ENCODE results near the gene LPP. TPM values are rescaled to one million over a fixed set of nuclear protein-coding genes. Genes with fewer than 3 reads are reported as not detected.

Gene LPP
- total RNA-seq, 1 experiment from 2014 or later, result 120 TPM

- Mint-ChIP-seq H3K4me1 (ENCODE audit: low read depth, unreplicated experiment) (peaks cover 48% of the 10 kb centered on the region), H3K9me3 (ENCODE audit: unreplicated experiment) (peaks cover 9% of the 10 kb centered on the region), H3K36me3 (ENCODE audit: insufficient read depth, unreplicated experiment) (peaks cover 12% of the 10 kb centered on the region), H3K4me3 (ENCODE audit: unreplicated experiment) (no peak overlapping the region), H3K27ac (ENCODE audit: unreplicated experiment) (peak overlapping the region; percentile 39), H3K27me3 (ENCODE audit: insufficient read depth, unreplicated experiment) (no peaks in the 10 kb centered on the region)
- Histone ChIP-seq H3K4me3 (ENCODE audit: low read depth, low read length) (no peak overlapping the region), H3K36me3 (ENCODE audit: control insufficient read depth, insufficient read depth, low read length) (no peaks in the 10 kb centered on the region; the same call in 1 of the 2 replicates), H3K4me1 (peaks cover 23% of the 10 kb centered on the region), H3K9me3 (no peaks in the 10 kb centered on the region), H3K27me3 (replicated peaks; ENCODE audit: control insufficient read depth, insufficient read depth, low read length) (no peaks in the 10 kb centered on the region)
- TF ChIP-seq, protein P1, sequence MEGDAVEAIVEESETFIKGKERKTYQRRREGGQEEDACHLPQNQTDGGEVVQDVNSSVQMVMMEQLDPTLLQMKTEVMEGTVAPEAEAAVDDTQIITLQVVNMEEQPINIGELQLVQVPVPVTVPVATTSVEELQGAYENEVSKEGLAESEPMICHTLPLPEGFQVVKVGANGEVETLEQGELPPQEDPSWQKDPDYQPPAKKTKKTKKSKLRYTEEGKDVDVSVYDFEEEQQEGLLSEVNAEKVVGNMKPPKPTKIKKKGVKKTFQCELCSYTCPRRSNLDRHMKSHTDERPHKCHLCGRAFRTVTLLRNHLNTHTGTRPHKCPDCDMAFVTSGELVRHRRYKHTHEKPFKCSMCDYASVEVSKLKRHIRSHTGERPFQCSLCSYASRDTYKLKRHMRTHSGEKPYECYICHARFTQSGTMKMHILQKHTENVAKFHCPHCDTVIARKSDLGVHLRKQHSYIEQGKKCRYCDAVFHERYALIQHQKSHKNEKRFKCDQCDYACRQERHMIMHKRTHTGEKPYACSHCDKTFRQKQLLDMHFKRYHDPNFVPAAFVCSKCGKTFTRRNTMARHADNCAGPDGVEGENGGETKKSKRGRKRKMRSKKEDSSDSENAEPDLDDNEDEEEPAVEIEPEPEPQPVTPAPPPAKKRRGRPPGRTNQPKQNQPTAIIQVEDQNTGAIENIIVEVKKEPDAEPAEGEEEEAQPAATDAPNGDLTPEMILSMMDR (IDR thresholded peaks at IDR 0.05; ENCODE audit: insufficient read depth in 1 of 2, low read depth in 1 of 2, low read length in 1 of 2, severe bottlenecking in 1 of 2, unreplicated experiment in 1 of 2), result no peak
- no TSS peak for BruUV-seq (replicated peaks)
- POLR2A ChIA-PET, result no interaction called here
- no peak for DNase-seq
- CTCF ChIA-PET, result no interaction called here
- intact Hi-C loops (cut with micrococcal nuclease; ENCODE audit: unreplicated experiment), result no loop called here
These were observed 690.1 kb downstream of the LPP start for GRCh38 chr3:188844096-188844495.

DNA sequence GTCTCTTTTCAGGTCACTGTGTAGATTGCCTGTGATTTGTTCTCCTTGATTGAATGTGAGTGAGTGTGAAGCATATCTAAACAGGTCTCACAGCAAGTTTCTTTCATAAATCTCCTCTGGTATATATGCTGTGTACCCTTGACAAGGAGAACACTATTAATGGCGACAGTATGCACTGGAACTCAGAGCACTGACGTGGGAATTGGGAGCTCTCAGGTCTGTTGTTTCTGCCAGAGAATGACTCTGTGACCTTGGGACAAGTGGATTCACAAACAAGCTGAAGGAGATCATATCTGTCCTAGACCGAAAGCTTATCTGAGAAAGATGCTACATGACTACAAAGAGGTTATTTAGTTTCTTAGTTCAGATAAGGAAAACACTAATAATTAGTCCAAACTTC, 691.6 kb downstream of the LPP start:
- DNase-seq, result no peak
- no peaks in the 10 kb centered on the region for H3K9me3 ChIP-seq
- peaks cover 17% of the 10 kb centered on the region for H3K4me1 ChIP-seq
- H3K9me3 Mint-ChIP-seq (ENCODE audit: unreplicated experiment), result no peaks in the 10 kb centered on the region
- intact Hi-C loops (cut with micrococcal nuclease; ENCODE audit: unreplicated experiment), result no loop called here
- H3K4me3 ChIP-seq (ENCODE audit: low read depth, low read length), result no peak overlapping the region
- no peak overlapping the region for H3K4me3 Mint-ChIP-seq (ENCODE audit: unreplicated experiment)
- peaks cover 41% of the 10 kb centered on the region for H3K4me1 Mint-ChIP-seq (ENCODE audit: low read depth, unreplicated experiment)
- H3K36me3 ChIP-seq (ENCODE audit: control insufficient read depth, insufficient read depth, low read length), result no peaks in the 10 kb centered on the region; the same call in 1 of the 2 replicates
- TF ChIP-seq, protein P1 (IDR thresholded peaks at IDR 0.05; ENCODE audit: insufficient read depth in 1 of 2, low read depth in 1 of 2, low read length in 1 of 2, severe bottlenecking in 1 of 2, unreplicated experiment in 1 of 2), result no peak
- no peaks in the 10 kb centered on the region for H3K27me3 ChIP-seq (replicated peaks; ENCODE audit: control insufficient read depth, insufficient read depth, low read length)
- H3K36me3 Mint-ChIP-seq (ENCODE audit: insufficient read depth, unreplicated experiment), result no peaks in the 10 kb centered on the region
- CTCF ChIA-PET, result interaction anchor here (0.5 kb wide), 1 partner anchor 99 kb away, joined by 3 read pairs; no protein-coding TSS in a partner anchor
- H3K27me3 Mint-ChIP-seq (ENCODE audit: insufficient read depth, unreplicated experiment), result no peaks in the 10 kb centered on the region
- no peak overlapping the region for H3K27ac Mint-ChIP-seq (ENCODE audit: unreplicated experiment)
- BruUV-seq (replicated peaks), result no TSS peak
- POLR2A ChIA-PET, result no interaction called here

GRCh38 chr3:188848947-188849346, 695.0 kb downstream of the LPP start:
- peaks cover 38% of the 10 kb centered on the region for H3K4me1 Mint-ChIP-seq (ENCODE audit: low read depth, unreplicated experiment)
- POLR2A ChIA-PET, result no interaction called here
- CTCF ChIA-PET, result no interaction called here

More at GRCh38 chr3:188848947-188849346, 695.0 kb downstream of the LPP start:
- no peaks in the 10 kb centered on the region for H3K36me3 ChIP-seq (ENCODE audit: control insufficient read depth, insufficient read depth, low read length)
- no peaks in the 10 kb centered on the region for H3K9me3 ChIP-seq
- intact Hi-C loops (cut with micrococcal nuclease; ENCODE audit: unreplicated experiment), result no loop called here
- Mint-ChIP-seq H3K27me3 (ENCODE audit: insufficient read depth, unreplicated experiment) (no peaks in the 10 kb centered on the region), H3K9me3 (ENCODE audit: unreplicated experiment) (no peaks in the 10 kb centered on the region), H3K36me3 (ENCODE audit: insufficient read depth, unreplicated experiment) (peaks cover 11% of the 10 kb centered on the region), H3K4me3 (ENCODE audit: unreplicated experiment) (no peak overlapping the region), H3K27ac (ENCODE audit: unreplicated experiment) (no peak overlapping the region)
- TF ChIP-seq, protein P1 (IDR thresholded peaks at IDR 0.05; ENCODE audit: insufficient read depth in 1 of 2, low read depth in 1 of 2, low read length in 1 of 2, severe bottlenecking in 1 of 2, unreplicated experiment in 1 of 2), result no peak
- no TSS peak for BruUV-seq (replicated peaks)
- DNase-seq, result no peak
- H3K4me1 ChIP-seq, result peaks cover 17% of the 10 kb centered on the region
- no peak overlapping the region for H3K4me3 ChIP-seq (ENCODE audit: low read depth, low read length)
- no peaks in the 10 kb centered on the region for H3K27me3 ChIP-seq (replicated peaks; ENCODE audit: control insufficient read depth, insufficient read depth, low read length)

All from Caco-2 (cell line).